A549 treated with ZK216348 at 1 μM for 4 hours (cell line): ENCODE results near the gene PIGO. TPM values are rescaled to one million over a fixed set of nuclear protein-coding genes. Genes with fewer than 3 reads are reported as not detected.

Experiments
- total RNA-seq: library from RNA; stranded (reverse); fragments of 200-300 nt; extraction: Qiagen RNA extraction; gene quantifications from 5 replicates; pipeline ENCODE4 v1.2.3, GENCODE V29; 2022; ENCODE audit warnings: low read depth

The PIGO gene
- 31.6 to 55.7 TPM (median 52.3 TPM) in 5 replicates for total RNA-seq

GRCh38 chr9:35096035-35096849 lies at the start of gene PIGO:
TSS of gene PIGO (minus strand) at chr9:35096591. CDS start at chr9:35095565, 1,026 bp downstream.

GRCh38 chr9:35115680-35116538 lies 19.5 kb upstream of the PIGO start, which contains the start of gene ATOSB:
TSS of gene ATOSB (minus strand) at chr9:35115862. CDS start at chr9:35108274, 7,588 bp downstream.

GRCh38 chr9:35102769-35103659 lies 6.6 kb upstream of the PIGO start, which contains the start of gene STOML2:
TSS of gene STOML2 (minus strand) at chr9:35103131. CDS start at chr9:35103094, 37 bp downstream.

GRCh38 chr9:35079426-35080341 lies 16.7 kb downstream of the PIGO start, which contains the start of gene FANCG:
TSS of gene FANCG (minus strand) at chr9:35079942. CDS start at chr9:35079524, 418 bp downstream.

GRCh38 chr9:35072461-35073278 lies 23.7 kb downstream of the PIGO start, which contains the start of gene VCP:
TSS of gene VCP (minus strand) at chr9:35072625. CDS start at chr9:35072353, 272 bp downstream.

Other genes starting within 250 kb of the PIGO start
- gene PHF24, start 138.3 kb downstream of the PIGO start, total RNA-seq, result 0.05 to 0.29 TPM (median 0.12 TPM) in 4 of 5 replicates, not detected in the other
- gene DNAJB5, start 106.8 kb downstream of the PIGO start, total RNA-seq, result 6.2 to 8.6 TPM (median 7.6 TPM) in 5 replicates
- 211 to 305 TPM (median 286 TPM) in 5 replicates for gene VCP, start 24.0 kb downstream of the PIGO start, total RNA-seq
- 33.1 to 55.9 TPM (median 55.2 TPM) in 5 replicates for gene FANCG, start 16.6 kb downstream of the PIGO start, total RNA-seq
- gene STOML2, start 6.5 kb upstream of the PIGO start, total RNA-seq, result 175 to 265 TPM (median 255 TPM) in 5 replicates
- gene ATOSB, start 19.3 kb upstream of the PIGO start, total RNA-seq, result 7.2 to 11.9 TPM (median 10.5 TPM) in 5 replicates
- gene UNC13B, start 65.4 kb upstream of the PIGO start, total RNA-seq, result 8.5 to 10.9 TPM (median 10.2 TPM) in 5 replicates